ENCODE data around the gene THAP11. TPM values are rescaled to one million over a fixed set of nuclear protein-coding genes. Genes with fewer than 3 reads are reported as not detected.

Gene THAP11
- total RNA-seq, 3 donors from 2014 or later (not counting 1 experiment from before 2014, with no cell fraction given): 25.5 to 35.8 (median 30.3) TPM

- H3K4me3 Mint-ChIP-seq: no peak overlapping the region
- no peak for ATAC-seq
Measured at GRCh38 chr16:67801241-67801640, 40.9 kb upstream of the THAP11 start.

DNA sequence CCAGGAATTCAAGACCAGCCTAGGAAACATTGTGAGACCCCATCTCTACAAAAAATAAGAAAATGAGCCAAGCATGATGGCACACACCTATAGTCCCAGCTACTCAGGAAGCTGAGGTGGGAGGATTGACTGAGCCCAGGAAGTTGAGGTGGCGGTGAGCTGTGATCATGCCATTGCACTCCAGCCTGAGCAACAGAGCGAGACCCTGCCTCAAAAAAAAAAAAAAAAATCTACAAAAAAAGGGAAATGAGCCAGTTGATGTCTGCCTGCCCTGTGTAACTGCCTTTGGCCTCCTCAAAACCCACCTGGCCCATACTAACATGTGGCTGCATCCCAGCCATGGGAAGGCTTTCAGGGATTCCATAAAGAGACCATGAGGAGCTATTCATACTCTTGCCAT is 40.2 kb upstream of the THAP11 start:
- Mint-ChIP-seq H3K27me3 (ENCODE audit: low read depth in 2 of 2) (no peaks in the 10 kb centered on the region), H3K27ac (peak overlapping the region in 1 of 2 donors; percentile 8), H3K36me3 (no peaks in the 10 kb centered on the region), H3K4me3 (no peak overlapping the region), H3K9me3 (no peaks in the 10 kb centered on the region), H3K4me1 (peaks cover 35 to 59% of the 10 kb centered on the region in 2 donors)
- Histone ChIP-seq H3K27me3 (ENCODE audit: control insufficient read depth, insufficient read depth, low read length) (no peaks in the 10 kb centered on the region), H3K4me1 (ENCODE audit: control insufficient read depth, insufficient read depth, low read length) (peaks cover 31% of the 10 kb centered on the region), H3K36me3 (ENCODE audit: control insufficient read depth, insufficient read depth, low read length) (peaks cover 8% of the 10 kb centered on the region), H3K9me3 (ENCODE audit: control insufficient read depth, insufficient read depth, low read length) (no peaks in the 10 kb centered on the region), H3K4me3 (ENCODE audit: low read length) (no peak overlapping the region), H3K27ac (ENCODE audit: low read length) (no peak overlapping the region)
- WGBS (ENCODE audit: insufficient coverage): 10% methylated on average over 2 of the region's 2 CpGs
- TF ChIP-seq, protein P1, sequence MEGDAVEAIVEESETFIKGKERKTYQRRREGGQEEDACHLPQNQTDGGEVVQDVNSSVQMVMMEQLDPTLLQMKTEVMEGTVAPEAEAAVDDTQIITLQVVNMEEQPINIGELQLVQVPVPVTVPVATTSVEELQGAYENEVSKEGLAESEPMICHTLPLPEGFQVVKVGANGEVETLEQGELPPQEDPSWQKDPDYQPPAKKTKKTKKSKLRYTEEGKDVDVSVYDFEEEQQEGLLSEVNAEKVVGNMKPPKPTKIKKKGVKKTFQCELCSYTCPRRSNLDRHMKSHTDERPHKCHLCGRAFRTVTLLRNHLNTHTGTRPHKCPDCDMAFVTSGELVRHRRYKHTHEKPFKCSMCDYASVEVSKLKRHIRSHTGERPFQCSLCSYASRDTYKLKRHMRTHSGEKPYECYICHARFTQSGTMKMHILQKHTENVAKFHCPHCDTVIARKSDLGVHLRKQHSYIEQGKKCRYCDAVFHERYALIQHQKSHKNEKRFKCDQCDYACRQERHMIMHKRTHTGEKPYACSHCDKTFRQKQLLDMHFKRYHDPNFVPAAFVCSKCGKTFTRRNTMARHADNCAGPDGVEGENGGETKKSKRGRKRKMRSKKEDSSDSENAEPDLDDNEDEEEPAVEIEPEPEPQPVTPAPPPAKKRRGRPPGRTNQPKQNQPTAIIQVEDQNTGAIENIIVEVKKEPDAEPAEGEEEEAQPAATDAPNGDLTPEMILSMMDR (IDR thresholded peaks at IDR 0.05): no peak
- ATAC-seq (no peak), DNase-seq (peak in 1 of 2 donors; percentile 60)
- intact Hi-C loops (cut with micrococcal nuclease): loop anchor here (10.0 kb wide), 2 partner anchors 263 to 277 kb away; partner anchors contain the start of gene RIPOR1

More at GRCh38 chr16:67801241-67801640, 40.9 kb upstream of the THAP11 start:
- Histone ChIP-seq H3K27ac (ENCODE audit: low read length) (no peak overlapping the region), H3K36me3 (ENCODE audit: control insufficient read depth, insufficient read depth, low read length) (peaks cover 8% of the 10 kb centered on the region), H3K9me3 (ENCODE audit: control insufficient read depth, insufficient read depth, low read length) (no peaks in the 10 kb centered on the region), H3K4me1 (ENCODE audit: control insufficient read depth, insufficient read depth, low read length) (peaks cover 31% of the 10 kb centered on the region), H3K27me3 (ENCODE audit: control insufficient read depth, insufficient read depth, low read length) (no peaks in the 10 kb centered on the region), H3K4me3 (ENCODE audit: low read length) (no peak overlapping the region)
- H3K27ac Mint-ChIP-seq: no peak overlapping the region
- no peaks in the 10 kb centered on the region for H3K36me3 Mint-ChIP-seq
- no peaks in the 10 kb centered on the region for H3K27me3 Mint-ChIP-seq (ENCODE audit: low read depth in 2 of 2)
- 100% methylated on average over 1 of the region's 1 CpG for WGBS (ENCODE audit: insufficient coverage)
- no peak for DNase-seq
- intact Hi-C loops (cut with micrococcal nuclease): loop anchor here (10.0 kb wide), 2 partner anchors 264 to 276 kb away; partner anchors contain the start of gene RIPOR1
- peaks cover 41 to 63% of the 10 kb centered on the region in 2 donors for H3K4me1 Mint-ChIP-seq
- no peaks in the 10 kb centered on the region for H3K9me3 Mint-ChIP-seq
- TF ChIP-seq, protein P1 (IDR thresholded peaks at IDR 0.05): no peak

GRCh38 chr16:67803894-67804293 is 38.2 kb upstream of the THAP11 start:
- peaks cover 38% of the 10 kb centered on the region for H3K4me1 ChIP-seq (ENCODE audit: control insufficient read depth, insufficient read depth, low read length)
- H3K9me3 Mint-ChIP-seq: no peaks in the 10 kb centered on the region
- H3K4me3 Mint-ChIP-seq: no peak overlapping the region
- H3K27ac ChIP-seq (ENCODE audit: low read length): peak overlapping the region; percentile 34
- peaks cover 8% of the 10 kb centered on the region for H3K36me3 ChIP-seq (ENCODE audit: control insufficient read depth, insufficient read depth, low read length)
- no peaks in the 10 kb centered on the region for H3K27me3 ChIP-seq (ENCODE audit: control insufficient read depth, insufficient read depth, low read length)
- H3K4me3 ChIP-seq (ENCODE audit: low read length): no peak overlapping the region
- no peaks in the 10 kb centered on the region for H3K27me3 Mint-ChIP-seq (ENCODE audit: low read depth in 2 of 2)
- 92% methylated on average over 2 of the region's 3 CpGs for WGBS (ENCODE audit: insufficient coverage)
- ATAC-seq (no peak), DNase-seq (no peak)
- no peaks in the 10 kb centered on the region for H3K9me3 ChIP-seq (ENCODE audit: control insufficient read depth, insufficient read depth, low read length)
- intact Hi-C loops (cut with micrococcal nuclease): loop anchor here (10.0 kb wide), 2 partner anchors 261 to 279 kb away; partner anchors contain the start of gene RIPOR1
- no peak overlapping the region for H3K27ac Mint-ChIP-seq
- TF ChIP-seq, protein P1 (IDR thresholded peaks at IDR 0.05): no peak
- H3K4me1 Mint-ChIP-seq: peaks cover 32 to 51% of the 10 kb centered on the region in 2 donors
- no peaks in the 10 kb centered on the region for H3K36me3 Mint-ChIP-seq

Measured in natural killer cell (primary cell).